GM12878 (cell line): ENCODE data around the gene TMEM196. TPM values are rescaled to one million over a fixed set of nuclear protein-coding genes. Genes with fewer than 3 reads are reported as not detected.

ENCODE experiments used
- ATAC-seq: fragments of 200-7000 bp; cut with Tn5 transposase; 3 replicates; pipeline ENCODE4 v1.9.1; 2020; ENCODE audit warnings: mild to moderate bottlenecking, moderate library complexity
- BruUV-seq: library from RNA; stranded (reverse); fragments of 400-500 nt; replicated peaks from 2 replicates; lab custom pipeline; 2021; lab: Mats Ljungman, UMichigan
- CTCF ChIA-PET: fragments of 300-600 bp; sonication (Branson Sonifier 250); formaldehyde crosslinking; extraction: SDS; loops from one replicate; lab custom pipeline; 2021; ENCODE audit warnings: inconsistent platforms; lab: Yijun Ruan, JAX
- POLR2A ChIA-PET: fragments of 350-600 bp; formaldehyde crosslinking; extraction: SDS; loops from one replicate; lab custom pipeline; 2021; ENCODE audit warnings: inconsistent platforms; lab: Charles Lee
- RAD21 ChIA-PET: fragments of 300-600 bp; sonication (Branson Sonifier 250); formaldehyde crosslinking; loops from one replicate; lab custom pipeline; 2023; ENCODE audit warnings: antibody characterized with exemption; ENCODE audit not compliant: unreplicated experiment; lab: Charles Lee
- SMC1A ChIA-PET: fragments of 300-600 bp; sonication (Branson Sonifier 250); formaldehyde crosslinking; loops from one replicate; lab custom pipeline; 2023; ENCODE audit not compliant: unreplicated experiment, uncharacterized antibody; lab: Charles Lee
- DNase-seq: peaks from one replicate; pipeline ENCODE4 v3.0.0-alpha.2; 2011; ENCODE audit warnings: low read depth, low spot score
- FAIRE-seq: peaks from 3 replicates; lab custom pipeline; 2011; peaks lifted over from hg19 to GRCh38; lab: Jason Lieb, UNC
- H2AFZ ChIP-seq: 2 replicates; pipeline ENCODE4 v1.6.0; 2011; ENCODE audit warnings: low read depth, low read length, control low read depth; ENCODE audit not compliant: control insufficient read depth
- H3K27ac ChIP-seq: 2 replicates; pipeline ENCODE4 v1.5.1; 2011; ENCODE audit warnings: control low read depth; ENCODE audit not compliant: control insufficient read depth, insufficient read depth
- H3K27me3 ChIP-seq, 2 experiments: replicated peaks in 1 of 2; 2 replicates each; pipeline versions ENCODE4 v1.6.0 to v1.6.1; 2011; ENCODE audit warnings: low read length in 1 of 2; ENCODE audit not compliant: control insufficient read depth in 2 of 2, insufficient read depth in 2 of 2
- H3K36me3 ChIP-seq, 2 experiments: 2 replicates each; pipeline ENCODE4 v1.5.1; 2011; ENCODE audit warnings: low read length in 1 of 2; ENCODE audit not compliant: control insufficient read depth in 2 of 2, insufficient read depth in 2 of 2
- H3K4me1 ChIP-seq: 2 replicates; pipeline ENCODE4 v1.6.1; 2011; ENCODE audit warnings: mild to moderate bottlenecking, low read length, moderate library complexity, mixed read lengths; ENCODE audit not compliant: control insufficient read depth, insufficient read depth
- H3K4me2 ChIP-seq: 2 replicates; pipeline ENCODE4 v1.6.0; 2011; ENCODE audit warnings: control low read depth; ENCODE audit not compliant: control insufficient read depth, insufficient read depth
- H3K4me3 ChIP-seq: fragments of 200-600 bp; sonication (generic); 2 replicates; pipeline ENCODE4 v1.5.1; 2016
- H3K79me2 ChIP-seq: 2 replicates; pipeline ENCODE4 v1.6.0; 2011; ENCODE audit warnings: low read length; ENCODE audit not compliant: control insufficient read depth, insufficient read depth
- H3K9ac ChIP-seq: 2 replicates; pipeline ENCODE4 v1.8.0; 2011; ENCODE audit warnings: low read length, control low read depth, mixed read lengths; ENCODE audit not compliant: control insufficient read depth, insufficient read depth
- H3K9me3 ChIP-seq: replicated peaks from 3 replicates; pipeline ENCODE4 v1.5.1; 2011; ENCODE audit warnings: mild to moderate bottlenecking, low read length; ENCODE audit not compliant: control insufficient read depth, insufficient read depth
- H4K20me1 ChIP-seq: 2 replicates; pipeline ENCODE4 v1.6.0; 2011; ENCODE audit not compliant: control insufficient read depth, insufficient read depth
- CBFB ChIP-seq: IDR thresholded peaks from 2 replicates; pipeline ENCODE4 v1.6.1; 2016; ENCODE audit warnings: antibody characterized with exemption, low read depth
- EGR1 ChIP-seq, 2 experiments: IDR thresholded peaks; 1 replicate in 1 of 2; 2 replicates in 1 of 2; pipeline ENCODE4 v1.6.1; 2011 to 2012; ENCODE audit warnings: low read depth in 2 of 2, low read length in 2 of 2, borderline replicate concordance in 1 of 2, mild to moderate bottlenecking in 1 of 2, moderate library complexity in 1 of 2
- GATAD2B ChIP-seq: fragments of 450-650 bp; conservative IDR thresholded peaks from 2 replicates; pipeline ENCODE4 v1.6.1; 2017; ENCODE audit warnings: low read depth, mild to moderate bottlenecking, moderate library complexity
- HDAC6 ChIP-seq: fragments of 200-600 bp; sonication (generic); IDR thresholded peaks from one replicate; pipeline ENCODE4 v1.8.0; 2017; ENCODE audit warnings: antibody characterized with exemption; ENCODE audit not compliant: unreplicated experiment
- MEF2B ChIP-seq: fragments of 450-650 bp; IDR thresholded peaks from 2 replicates; pipeline ENCODE4 v1.6.1; 2018; ENCODE audit warnings: mild to moderate bottlenecking, moderate library complexity; ENCODE audit not compliant: partially characterized antibody, poor library complexity, severe bottlenecking
- MTA2 ChIP-seq: fragments of 450-650 bp; IDR thresholded peaks from 2 replicates; pipeline ENCODE4 v1.6.1; 2016; ENCODE audit warnings: low read depth, mild to moderate bottlenecking, moderate library complexity
- SMAD5 ChIP-seq: IDR thresholded peaks from 2 replicates; pipeline ENCODE4 v1.6.1; 2016; ENCODE audit warnings: antibody characterized with exemption, low read depth
- SUPT20H ChIP-seq: IDR thresholded peaks from 2 replicates; pipeline ENCODE4 v1.6.1; 2011; ENCODE audit warnings: low read depth, mild to moderate bottlenecking, low read length, moderate library complexity, borderline replicate concordance; ENCODE audit not compliant: control insufficient read depth
- TCF7 ChIP-seq: IDR thresholded peaks from 2 replicates; pipeline ENCODE4 v1.6.1; 2014; ENCODE audit warnings: antibody characterized with exemption, borderline replicate concordance
- YBX1 ChIP-seq: fragments of 450-650 bp; IDR thresholded peaks from 2 replicates; pipeline ENCODE4 v1.6.1; 2016; ENCODE audit warnings: antibody characterized with exemption
- ZNF24 ChIP-seq: fragments of 450-650 bp; IDR thresholded peaks from 2 replicates; pipeline ENCODE4 v1.6.1; 2017; ENCODE audit warnings: antibody characterized with exemption, mild to moderate bottlenecking
- WGBS: methylation state at CpG from one replicate; pipeline ENCODE4 v1.1.6; 2016; ENCODE audit warnings: low lambda C conversion rate; ENCODE audit not compliant: insufficient replicate concordance, insufficient coverage; ENCODE audit errors: missing lambda C conversion rate; 5-methylcytosine and 5-hydroxymethylcytosine counted together
- in situ Hi-C: fragments of 300-500 bp; cut with MboI; formaldehyde crosslinking; loops from 9 replicates; pipeline ENCODE4 v1.14.3; 2018; ENCODE audit warnings: mixed read lengths
- intact Hi-C: fragments of 100-400 bp; cut with micrococcal nuclease; formaldehyde crosslinking; loops from one replicate; pipeline ENCODE4 v1.14.2; 2022; ENCODE audit not compliant: unreplicated experiment
- polyA plus RNA-seq, 11 experiments: library from polyadenylated mRNA; depleted of rRNA in 4 of 11; unstranded in 6 of 11; stranded (reverse) in 5 of 11; fragments of >200 nt; fragmentation: Nextera tagmentation in 4 of 11; fragmentation: Illumina TruSeq in 1 of 11; extraction: Ambion mirVana in 4 of 11; extraction: Trizol in 1 of 11; gene quantifications; 1 replicate in 1 of 11; 2 replicates in 10 of 11; pipeline versions ENCODE4 v1.2.1 to v1.2.3, GENCODE V29; 2011 to 2016; ENCODE audit warnings: inconsistent platforms in 2 of 11, missing spikeins in 2 of 11, low read depth in 1 of 11
- total RNA-seq, 4 experiments: library from RNA; depleted of rRNA in 3 of 4; stranded (reverse); fragments of >200 nt in 3 of 4; fragmentation: Illumina TruSeq in 1 of 4; extraction: Trizol in 1 of 4; gene quantifications; 2 replicates each; pipeline versions ENCODE4 v1.2.1 to v1.2.3, GENCODE V29; 2013 to 2021
- TF ChIP-seq, protein P1 (sequence below): fragments of 450-650 bp; IDR thresholded peaks from 2 replicates; pipeline ENCODE4 v1.6.1; 2016; ENCODE audit warnings: mild to moderate bottlenecking, moderate library complexity, borderline replicate concordance

TMEM196 gene
- total and polyA plus RNA-seq, 10 of the 15 experiments (the other 5 are each of a cell fraction or from before 2014, with no cell fraction given) = 0.04 TPM; not detected in 9

- Histone ChIP-seq H3K27me3 (no peaks in the 10 kb centered on the region; a peak in 2 of 4 replicates), H3K4me2 (no peak overlapping the region), H4K20me1 (no peaks in the 10 kb centered on the region), H3K27ac (no peak overlapping the region), H3K79me2 (no peaks in the 10 kb centered on the region), H2AFZ (no peak overlapping the region), H3K4me1 (no peaks in the 10 kb centered on the region), H3K9ac (no peak overlapping the region), H3K36me3 (no peaks in the 10 kb centered on the region; a peak in 1 of 4 replicates), H3K9me3 (no peaks in the 10 kb centered on the region), H3K4me3 (no peak overlapping the region)
- FAIRE-seq (no peak), DNase-seq (no peak), ATAC-seq (no peak)
- 5% methylated on average over 1 of the region's 1 CpG for WGBS
- ChIA-PET CTCF (no interaction called here), POLR2A (no interaction called here), SMC1A (interaction anchor here (1.3 kb wide), 1 partner anchor 24 kb away, joined by 4 read pairs; no protein-coding TSS in a partner anchor), RAD21 (no interaction called here)
- no TSS peak for BruUV-seq
- TF ChIP-seq TCF7 = no peak
- TF ChIP-seq GATAD2B = no peak
- no peak for TF ChIP-seq MEF2B
- intact Hi-C loops (no loop called here), in situ Hi-C loops (no loop called here)
Observed at GRCh38 chr7:19811386-19811785, 38.0 kb upstream of the TMEM196 start.

DNA sequence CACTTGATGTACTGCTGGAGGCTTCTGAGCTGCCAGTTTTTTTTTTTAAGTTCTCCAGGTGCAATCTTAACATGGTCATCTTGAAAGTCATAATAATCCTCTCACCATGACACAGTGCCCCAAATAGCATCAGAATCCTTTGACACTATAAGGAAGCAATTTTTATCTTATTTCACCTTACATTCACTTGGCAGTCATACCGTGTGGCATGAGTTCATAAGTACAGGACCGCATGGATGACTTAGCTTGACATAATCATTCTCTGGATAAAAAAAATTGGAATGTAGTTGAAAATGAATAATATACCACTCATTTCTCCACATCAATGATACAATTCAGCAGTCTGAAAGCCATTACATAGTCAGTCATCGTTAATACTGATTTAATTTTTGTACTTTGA lies 25.6 kb upstream of the TMEM196 start:
- Histone ChIP-seq H3K9me3 (no peaks in the 10 kb centered on the region), H3K4me1 (no peaks in the 10 kb centered on the region), H3K27me3 (no peaks in the 10 kb centered on the region; a peak in 1 of 4 replicates), H2AFZ (no peak overlapping the region), H3K4me2 (no peak overlapping the region), H3K27ac (no peak overlapping the region), H4K20me1 (no peaks in the 10 kb centered on the region), H3K36me3 (no peaks in the 10 kb centered on the region), H3K4me3 (no peak overlapping the region), H3K9ac (no peak overlapping the region), H3K79me2 (no peaks in the 10 kb centered on the region)
- 21% methylated on average over 3 of the region's 3 CpGs for WGBS
- CTCF ChIA-PET = no interaction called here
- SMC1A ChIA-PET = no interaction called here
- DNase-seq (no peak), ATAC-seq (no peak), FAIRE-seq (no peak)
- POLR2A ChIA-PET = no interaction called here
- intact Hi-C loops = no loop called here
- BruUV-seq = no TSS peak
- in situ Hi-C loops = no loop called here
- RAD21 ChIA-PET = no interaction called here
- TF ChIP-seq MTA2 (no peak), SUPT20H (no peak), CBFB (no peak), HDAC6 (no peak), YBX1 (no peak), SMAD5 (no peak), ZNF24 (no peak), GATAD2B (no peak), EGR1 (IDR thresholded peaks at IDR 0.05; ENCODE audit: borderline replicate concordance in 1 of 2, low read depth in 2 of 2, low read length in 2 of 2) (no peak)
- TF ChIP-seq, protein P1, sequence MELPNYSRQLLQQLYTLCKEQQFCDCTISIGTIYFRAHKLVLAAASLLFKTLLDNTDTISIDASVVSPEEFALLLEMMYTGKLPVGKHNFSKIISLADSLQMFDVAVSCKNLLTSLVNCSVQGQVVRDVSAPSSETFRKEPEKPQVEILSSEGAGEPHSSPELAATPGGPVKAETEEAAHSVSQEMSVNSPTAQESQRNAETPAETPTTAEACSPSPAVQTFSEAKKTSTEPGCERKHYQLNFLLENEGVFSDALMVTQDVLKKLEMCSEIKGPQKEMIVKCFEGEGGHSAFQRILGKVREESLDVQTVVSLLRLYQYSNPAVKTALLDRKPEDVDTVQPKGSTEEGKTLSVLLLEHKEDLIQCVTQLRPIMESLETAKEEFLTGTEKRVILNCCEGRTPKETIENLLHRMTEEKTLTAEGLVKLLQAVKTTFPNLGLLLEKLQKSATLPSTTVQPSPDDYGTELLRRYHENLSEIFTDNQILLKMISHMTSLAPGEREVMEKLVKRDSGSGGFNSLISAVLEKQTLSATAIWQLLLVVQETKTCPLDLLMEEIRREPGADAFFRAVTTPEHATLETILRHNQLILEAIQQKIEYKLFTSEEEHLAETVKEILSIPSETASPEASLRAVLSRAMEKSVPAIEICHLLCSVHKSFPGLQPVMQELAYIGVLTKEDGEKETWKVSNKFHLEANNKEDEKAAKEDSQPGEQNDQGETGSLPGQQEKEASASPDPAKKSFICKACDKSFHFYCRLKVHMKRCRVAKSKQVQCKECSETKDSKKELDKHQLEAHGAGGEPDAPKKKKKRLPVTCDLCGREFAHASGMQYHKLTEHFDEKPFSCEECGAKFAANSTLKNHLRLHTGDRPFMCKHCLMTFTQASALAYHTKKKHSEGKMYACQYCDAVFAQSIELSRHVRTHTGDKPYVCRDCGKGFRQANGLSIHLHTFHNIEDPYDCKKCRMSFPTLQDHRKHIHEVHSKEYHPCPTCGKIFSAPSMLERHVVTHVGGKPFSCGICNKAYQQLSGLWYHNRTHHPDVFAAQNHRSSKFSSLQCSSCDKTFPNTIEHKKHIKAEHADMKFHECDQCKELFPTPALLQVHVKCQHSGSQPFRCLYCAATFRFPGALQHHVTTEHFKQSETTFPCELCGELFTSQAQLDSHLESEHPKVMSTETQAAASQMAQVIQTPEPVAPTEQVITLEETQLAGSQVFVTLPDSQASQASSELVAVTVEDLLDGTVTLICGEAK = no peak
